PC-9 (cell line): ENCODE results near the gene EVPL. TPM values are rescaled to one million over a fixed set of nuclear protein-coding genes. Genes with fewer than 3 reads are reported as not detected.

Source experiments
- BruUV-seq: library from RNA; stranded (reverse); fragments of 400-500 nt; replicated peaks from 2 replicates; lab custom pipeline; 2021; lab: Mats Ljungman, UMichigan
- CTCF ChIA-PET: fragments of 300-600 bp; sonication (Branson Sonifier 250); formaldehyde crosslinking; loops from one replicate; lab custom pipeline; 2022; ENCODE audit warnings: antibody characterized with exemption; lab: Charles Lee
- POLR2A ChIA-PET: fragments of 300-600 bp; sonication (Branson Sonifier 250); formaldehyde crosslinking; loops from one replicate; lab custom pipeline; 2022; ENCODE audit warnings: antibody characterized with exemption; ENCODE audit not compliant: unreplicated experiment; lab: Charles Lee
- DNase-seq, 2 experiments: peaks; one replicate each; pipeline versions ENCODE4 v3.0.0 to v3.0.0-alpha.2; 2015 to 2022; ENCODE audit warnings: mixed read lengths in 1 of 2
- H2AFZ ChIP-seq: fragments of 200-600 bp; sonication (generic); 2 replicates; pipeline ENCODE4 v1.8.1; 2017; ENCODE audit warnings: antibody characterized with exemption
- H3F3A ChIP-seq: fragments of 200-600 bp; sonication (generic); 2 replicates; pipeline ENCODE4 v1.8.1; 2017; ENCODE audit warnings: antibody characterized with exemption, mild to moderate bottlenecking, low read depth; ENCODE audit not compliant: insufficient read depth
- H3K27ac ChIP-seq: fragments of 200-600 bp; sonication (generic); 2 replicates; pipeline ENCODE4 v1.6.1; 2016; ENCODE audit warnings: mixed run types
- H3K27me3 ChIP-seq: fragments of 200-600 bp; sonication (generic); 2 replicates; pipeline ENCODE4 v1.6.1; 2016; ENCODE audit warnings: low read depth, mixed run types; ENCODE audit not compliant: insufficient read depth
- H3K36me3 ChIP-seq: fragments of 200-600 bp; sonication (generic); 2 replicates; pipeline ENCODE4 v1.6.1; 2016; ENCODE audit warnings: low read depth, mixed run types
- H3K4me1 ChIP-seq: fragments of 200-600 bp; sonication (generic); replicated peaks from 2 replicates; pipeline ENCODE4 v1.6.1; 2016; ENCODE audit warnings: mixed run types; ENCODE audit not compliant: insufficient read depth
- H3K4me2 ChIP-seq: fragments of 200-600 bp; sonication (generic); 2 replicates; pipeline ENCODE4 v1.6.1; 2017; ENCODE audit warnings: mixed run types
- H3K4me3 ChIP-seq: fragments of 200-600 bp; sonication (generic); 2 replicates; pipeline ENCODE4 v1.6.1; 2016; ENCODE audit warnings: mixed run types
- H3K79me2 ChIP-seq: fragments of 200-600 bp; sonication (generic); 2 replicates; pipeline ENCODE4 v1.6.1; 2017; ENCODE audit warnings: low read depth, mixed run types
- H3K9me2 ChIP-seq: fragments of 200-600 bp; sonication (generic); 2 replicates; pipeline ENCODE4 v1.8.1; 2017; ENCODE audit warnings: mild to moderate bottlenecking; ENCODE audit not compliant: insufficient read depth
- H3K9me3 ChIP-seq: fragments of 200-600 bp; sonication (generic); 2 replicates; pipeline ENCODE4 v1.8.1; 2016; ENCODE audit warnings: low read depth; ENCODE audit not compliant: insufficient read depth
- H4K20me1 ChIP-seq: fragments of 200-600 bp; sonication (generic); 2 replicates; pipeline ENCODE4 v1.8.1; 2017; ENCODE audit not compliant: insufficient read depth
- CTCF ChIP-seq: fragments of 200-600 bp; sonication (generic); conservative IDR thresholded peaks from 2 replicates; pipeline ENCODE4 v1.6.1; 2017; ENCODE audit warnings: mixed run types, antibody characterized with exemption, mild to moderate bottlenecking, moderate library complexity
- EZH2 ChIP-seq: fragments of 200-600 bp; sonication (generic); IDR thresholded peaks from 2 replicates; pipeline ENCODE4 v1.8.0; 2017; ENCODE audit warnings: antibody characterized with exemption, low read depth
- intact Hi-C: fragments of 100-400 bp; cut with micrococcal nuclease; formaldehyde crosslinking; loops from one replicate; pipeline ENCODE4 v1.10.0; 2022; ENCODE audit not compliant: unreplicated experiment
- total RNA-seq: library from RNA; stranded (reverse); gene quantifications from 2 replicates; pipeline ENCODE4 v1.2.3, GENCODE V29; 2021

EVPL gene
- total RNA-seq, 1 experiment from 2014 or later = 60.8 TPM

DNA sequence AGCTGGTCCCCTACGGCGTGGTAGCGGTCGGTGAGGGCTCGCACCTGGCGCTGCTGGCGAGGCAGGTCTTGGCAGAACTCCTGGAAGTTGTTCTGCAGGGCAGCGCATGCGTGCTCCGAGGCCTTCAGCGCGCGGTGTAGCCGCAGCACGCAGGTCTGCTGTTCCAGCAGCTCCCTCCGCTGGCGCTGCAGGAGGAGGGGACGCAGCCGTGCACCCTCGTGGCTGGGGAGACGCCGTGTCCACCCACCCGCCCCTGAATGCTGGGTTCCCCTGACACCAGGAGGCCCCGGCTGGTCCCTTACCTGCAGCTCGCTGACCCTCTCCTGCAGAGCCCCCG, 12.2 kb downstream of the EVPL start:
- Histone ChIP-seq H3K4me2 (no peak overlapping the region), H2AFZ (no peak overlapping the region), H3K79me2 (no peaks in the 10 kb centered on the region), H3K4me1 (no peaks in the 10 kb centered on the region), H3K27ac (no peak overlapping the region), H3K4me3 (no peak overlapping the region), H3K9me2 (no peaks in the 10 kb centered on the region), H4K20me1 (no peaks in the 10 kb centered on the region), H3K36me3 (no peaks in the 10 kb centered on the region), H3F3A (no peaks in the 10 kb centered on the region), H3K27me3 (no peaks in the 10 kb centered on the region), H3K9me3 (no peaks in the 10 kb centered on the region)
- TF ChIP-seq CTCF (no peak), EZH2 (no peak)
- DNase-seq = no peak
- ChIA-PET CTCF (interaction anchor here (0.6 to 1.7 kb wide), 6 partner anchors 39 to 225 kb away, joined by 3 to 16 read pairs (median 4); no protein-coding TSS in a partner anchor), POLR2A (interaction anchor here (0.6 kb wide), 1 partner anchor 20 kb away, joined by 13 read pairs; no protein-coding TSS in a partner anchor)
- BruUV-seq = no TSS peak
- intact Hi-C loops = loop anchor here (1.0 to 5.0 kb wide), 3 partner anchors 39 to 282 kb away; no protein-coding TSS in a partner anchor

- TF ChIP-seq EZH2 (no peak), CTCF (peak; percentile 94)
- Histone ChIP-seq H3K27me3 (no peaks in the 10 kb centered on the region), H2AFZ (no peak overlapping the region), H3K4me1 (no peaks in the 10 kb centered on the region), H3K79me2 (no peaks in the 10 kb centered on the region), H3K4me2 (no peak overlapping the region), H3K9me3 (no peaks in the 10 kb centered on the region), H3K4me3 (no peak overlapping the region), H3K9me2 (no peaks in the 10 kb centered on the region), H3K36me3 (no peaks in the 10 kb centered on the region), H3K27ac (no peak overlapping the region), H3F3A (no peaks in the 10 kb centered on the region), H4K20me1 (no peaks in the 10 kb centered on the region)
- intact Hi-C loops = loop anchor here (1.0 to 5.0 kb wide), 3 partner anchors 40 to 283 kb away; no protein-coding TSS in a partner anchor
- ChIA-PET POLR2A (interaction anchor here (0.6 to 0.7 kb wide), 4 partner anchors 13 to 164 kb away, joined by 3 to 13 read pairs (median 4); partner anchors contain the start of gene EVPL), CTCF (interaction anchor here (0.5 to 1.7 kb wide), 11 partner anchors 20 to 877 kb away, joined by 3 to 16 read pairs (median 4); no protein-coding TSS in a partner anchor)
- peak in 1 of 2 experiments; percentile 69 for DNase-seq
- no TSS peak for BruUV-seq
Observed at GRCh38 chr17:76014100-76014924, 12.8 kb downstream of the EVPL start.

DNA sequence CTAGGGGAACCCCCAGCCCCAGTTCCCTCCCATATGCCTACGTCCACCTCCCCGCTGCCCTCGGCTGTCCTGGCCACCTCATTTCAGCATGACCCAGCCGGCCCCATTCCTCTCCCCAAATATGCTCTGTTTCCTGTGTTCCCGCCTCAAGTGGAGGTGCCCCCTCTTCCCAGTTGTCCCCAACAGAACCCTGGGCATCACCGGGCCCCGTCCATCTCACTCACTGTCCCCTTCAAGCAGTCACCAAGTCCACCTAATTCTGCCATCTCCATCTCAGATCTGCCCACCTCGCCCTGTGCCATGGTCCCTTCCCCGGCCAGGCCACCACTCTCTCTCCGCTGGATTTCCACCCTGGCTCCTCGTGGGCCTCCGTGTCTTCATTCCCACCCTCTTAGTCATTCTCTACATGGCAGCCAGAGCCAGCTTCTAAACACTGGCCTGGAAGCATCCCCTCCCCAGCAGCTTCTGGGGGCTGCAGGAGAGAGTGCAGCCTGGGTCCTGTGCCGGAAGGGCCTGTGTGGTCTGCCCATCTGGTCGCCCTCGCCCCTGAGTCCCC, 13.7 kb downstream of the EVPL start:
- POLR2A ChIA-PET = no interaction called here
- no TSS peak for BruUV-seq
- H3K4me3 ChIP-seq = no peak overlapping the region
- no peaks in the 10 kb centered on the region for H3K9me2 ChIP-seq
- no peaks in the 10 kb centered on the region for H3F3A ChIP-seq
- H3K36me3 ChIP-seq = no peaks in the 10 kb centered on the region
- H3K9me3 ChIP-seq = no peaks in the 10 kb centered on the region
- H4K20me1 ChIP-seq = no peaks in the 10 kb centered on the region
- TF ChIP-seq EZH2 = no peak
- no peak for TF ChIP-seq CTCF
- H3K4me1 ChIP-seq = no peaks in the 10 kb centered on the region
- H3K4me2 ChIP-seq = no peak overlapping the region
- no peak overlapping the region for H2AFZ ChIP-seq
- no peaks in the 10 kb centered on the region for H3K79me2 ChIP-seq
- DNase-seq = no peak
- no peak overlapping the region for H3K27ac ChIP-seq
- intact Hi-C loops = loop anchor here (5.0 kb wide), 2 partner anchors 264 to 284 kb away; no protein-coding TSS in a partner anchor
- H3K27me3 ChIP-seq = no peaks in the 10 kb centered on the region
- CTCF ChIA-PET = interaction anchor here (0.6 to 1.7 kb wide), 4 partner anchors 30 to 876 kb away, joined by 3 to 16 read pairs (median 4); no protein-coding TSS in a partner anchor
